K562 (cell line): Measurements from ENCODE around the gene CARD9. TPM values are rescaled to one million over a fixed set of nuclear protein-coding genes. Genes with fewer than 3 reads are reported as not detected.

ENCODE experiments used
- ATAC-seq: fragments of 200-7000 bp; cut with Tn5 transposase; 3 replicates; pipeline ENCODE4 v1.9.1; 2020; ENCODE audit warnings: moderate library complexity
- BruUV-seq: library from RNA; stranded (reverse); fragments of 400-500 nt; replicated peaks from 2 replicates; lab custom pipeline; 2021; lab: Mats Ljungman, UMichigan
- CTCF ChIA-PET: fragments of 300-600 bp; formaldehyde crosslinking; extraction: SDS; loops from one replicate; lab custom pipeline; 2021; ENCODE audit warnings: low intra/inter-chr PET ratio; lab: Yijun Ruan, JAX
- POLR2A ChIA-PET: fragments of 300-600, 350-650 bp; sonication (Branson Sonifier 250); formaldehyde crosslinking; extraction: SDS; loops from one replicate; lab custom pipeline; 2021; ENCODE audit warnings: antibody characterized with exemption, inconsistent platforms; lab: Yijun Ruan, JAX
- DNase-seq, 4 experiments: peaks; one replicate each; pipeline versions ENCODE4 v3.0.0 to v3.0.0-alpha.2; 2011 to 2018; ENCODE audit warnings: low spot score in 3 of 4, mixed read lengths in 3 of 4; ENCODE audit errors: extremely low read depth in 1 of 4
- FAIRE-seq: peaks from 2 replicates; lab custom pipeline; 2011; peaks lifted over from hg19 to GRCh38; lab: Jason Lieb, UNC
- H2AFZ ChIP-seq: 2 replicates; pipeline ENCODE4 v1.6.0; 2011; ENCODE audit warnings: low read depth, low read length, control low read depth, inconsistent platforms
- H3K27ac ChIP-seq: fragments of 200-600 bp; 3 replicates; pipeline ENCODE4 v1.8.0; 2011; ENCODE audit warnings: low read depth, mild to moderate bottlenecking, control low read depth, inconsistent platforms, low read length, moderate library complexity, mixed read lengths; ENCODE audit errors: extremely low read depth
- H3K27me3 ChIP-seq, 2 experiments: fragments of 300-600 bp in 1 of 2; 2 replicates in 1 of 2; 3 replicates in 1 of 2; pipeline versions ENCODE4 v1.6.0 to v1.8.0; 2011; ENCODE audit warnings: inconsistent platforms in 2 of 2, low read length in 2 of 2, mild to moderate bottlenecking in 1 of 2, mixed read lengths in 1 of 2, moderate library complexity in 1 of 2; ENCODE audit not compliant: control insufficient read depth in 2 of 2, insufficient read depth in 2 of 2
- H3K36me3 ChIP-seq: fragments of 300-600 bp; 3 replicates; pipeline ENCODE4 v1.8.0; 2011; ENCODE audit warnings: mild to moderate bottlenecking, low read length, inconsistent platforms; ENCODE audit not compliant: control insufficient read depth, insufficient read depth
- H3K4me1 ChIP-seq, 2 experiments: fragments of 200-600 bp in 1 of 2; replicated peaks in 1 of 2; 2 replicates in 1 of 2; 3 replicates in 1 of 2; pipeline versions ENCODE4 v1.5.1 to v1.8.0; 2011; ENCODE audit warnings: inconsistent platforms in 2 of 2, low read length in 2 of 2, mild to moderate bottlenecking in 1 of 2, mixed read lengths in 1 of 2, moderate library complexity in 1 of 2; ENCODE audit not compliant: control insufficient read depth in 2 of 2, insufficient read depth in 2 of 2
- H3K4me2 ChIP-seq: 2 replicates; pipeline ENCODE4 v1.6.1; 2011; ENCODE audit warnings: low read length, control low read depth, inconsistent platforms, mixed read lengths; ENCODE audit not compliant: insufficient read depth
- H3K4me3 ChIP-seq: fragments of 200-600 bp; sonication (generic), shearing (Covaris generic); 2 replicates; pipeline ENCODE4 v1.5.1; 2016; ENCODE audit warnings: control low read depth, inconsistent platforms
- H3K79me2 ChIP-seq: fragments of 200-600 bp; 3 replicates; pipeline ENCODE4 v1.8.0; 2011; ENCODE audit warnings: low read length, inconsistent platforms; ENCODE audit not compliant: control insufficient read depth, insufficient read depth
- H3K9ac ChIP-seq, 2 experiments: 2 replicates each; pipeline versions ENCODE4 v1.6.0 to v1.6.1; 2011; ENCODE audit warnings: low read depth in 2 of 2, low read length in 2 of 2, control low read depth in 1 of 2, inconsistent platforms in 1 of 2, mild to moderate bottlenecking in 1 of 2, mixed read lengths in 1 of 2; ENCODE audit not compliant: insufficient read depth in 1 of 2
- H3K9me1 ChIP-seq: one replicate; pipeline ENCODE4 v1.6.0; 2011; ENCODE audit warnings: inconsistent platforms, mild to moderate bottlenecking, low read length, moderate library complexity; ENCODE audit not compliant: control insufficient read depth, insufficient read depth
- H3K9me3 ChIP-seq: replicated peaks from 2 replicates; pipeline ENCODE4 v1.5.1; 2011; ENCODE audit warnings: low read depth, low read length, inconsistent platforms; ENCODE audit not compliant: control insufficient read depth, insufficient read depth
- H4K20me1 ChIP-seq: replicated peaks from 2 replicates; pipeline ENCODE4 v1.6.1; 2011; ENCODE audit warnings: low read length, inconsistent platforms, mixed read lengths; ENCODE audit not compliant: control insufficient read depth, insufficient read depth
- CHD4 ChIP-seq: fragments of 200-600 bp; sonication (generic); IDR thresholded peaks from 3 replicates; pipeline ENCODE4 v1.6.1; 2012; ENCODE audit warnings: low read depth, mild to moderate bottlenecking, mixed read lengths, low read length, inconsistent platforms; ENCODE audit not compliant: insufficient read depth, insufficient replicate concordance, poor library complexity, severe bottlenecking
- ELF1 ChIP-seq: fragments of 200-800 bp; sonication (Bioruptor generic); IDR thresholded peaks from 2 replicates; pipeline ENCODE4 v1.6.1; 2016; ENCODE audit warnings: missing genetic modification characterization, missing compliant biosample characterization
- ETS2 ChIP-seq: IDR thresholded peaks from 2 replicates; pipeline ENCODE4 v1.6.1; 2016; ENCODE audit warnings: borderline replicate concordance, missing genetic modification characterization, mild to moderate bottlenecking, moderate library complexity, missing compliant biosample characterization; ENCODE audit not compliant: poor library complexity, severe bottlenecking
- FOXK2 ChIP-seq, 2 experiments: fragments of 450-650 bp; IDR thresholded peaks in 1 of 2; conservative IDR thresholded peaks in 1 of 2; 2 replicates each; pipeline ENCODE4 v1.6.1; 2016; ENCODE audit warnings: low read depth in 2 of 2, mild to moderate bottlenecking in 1 of 2
- JUNB ChIP-seq: fragments of 450-650 bp; formaldehyde crosslinking; conservative IDR thresholded peaks from 2 replicates; pipeline ENCODE4 v1.4.0; 2020; ENCODE audit warnings: mild to moderate bottlenecking
- MXI1 ChIP-seq: IDR thresholded peaks from 2 replicates; pipeline ENCODE4 v1.6.1; 2011; ENCODE audit warnings: low read depth, mild to moderate bottlenecking, improper control_type of control experiment, low read length
- NFE2L1 ChIP-seq: fragments of 450-650 bp; IDR thresholded peaks from 2 replicates; pipeline ENCODE4 v1.6.1; 2016; ENCODE audit warnings: missing genetic modification characterization, low read depth, mild to moderate bottlenecking, missing compliant biosample characterization, moderate library complexity, borderline replicate concordance
- POLR2A ChIP-seq: fragments of 450-650 bp; conservative IDR thresholded peaks from 2 replicates; pipeline ENCODE4 v1.6.1; 2016
- POLR2AphosphoS5 ChIP-seq: IDR thresholded peaks from 2 replicates; pipeline ENCODE4 v1.6.1; 2011; ENCODE audit warnings: mild to moderate bottlenecking, low read depth, low read length, moderate library complexity; ENCODE audit not compliant: control insufficient read depth, insufficient read depth
- SUPT5H ChIP-seq: fragments of 450-650 bp; IDR thresholded peaks from 2 replicates; pipeline ENCODE4 v1.6.1; 2016
- TCF3 ChIP-seq: sonication (generic); formaldehyde crosslinking; IDR thresholded peaks from 2 replicates; pipeline ENCODE4 v1.4.0; 2020; ENCODE audit warnings: mild to moderate bottlenecking, missing genetic modification reagents
- ZSCAN29 ChIP-seq: fragments of 450-650 bp; IDR thresholded peaks from 2 replicates; pipeline ENCODE4 v1.6.1; 2017
- WGBS: fragments of 100-300 bp; shearing (Covaris generic); methylation state at CpG from one replicate; pipeline ENCODE4 v1.1.6; 2016; ENCODE audit warnings: low coverage, mixed read lengths; ENCODE audit not compliant: insufficient coverage; ENCODE audit errors: missing lambda C conversion rate; 5-methylcytosine and 5-hydroxymethylcytosine counted together
- in situ Hi-C: fragments of 300-500 bp; cut with MboI; formaldehyde crosslinking; loops from 4 replicates; pipeline ENCODE4 v1.15.0; 2018; ENCODE audit warnings: inconsistent platforms, mixed read lengths
- intact Hi-C: fragments of 100-400 bp; cut with micrococcal nuclease; formaldehyde crosslinking; loops from 2 replicates; pipeline ENCODE4 v1.14.2; 2022
- polyA plus RNA-seq, 8 experiments: library from polyadenylated mRNA; depleted of rRNA in 4 of 8; stranded (reverse) in 5 of 8; unstranded in 3 of 8; fragments of >200 nt; fragmentation: Nextera tagmentation in 2 of 8; fragmentation: Illumina TruSeq in 1 of 8; extraction: Ambion mirVana in 2 of 8; extraction: Trizol in 1 of 8; gene quantifications; 2 replicates each; pipeline versions ENCODE4 v1.2.1 to v1.2.3, GENCODE V29; 2011 to 2014; ENCODE audit warnings: inconsistent platforms in 1 of 8, missing spikeins in 1 of 8
- total RNA-seq, 7 experiments: library from RNA; depleted of rRNA in 6 of 7; stranded (reverse); fragments of >200 nt in 6 of 7; fragmentation: Illumina TruSeq in 2 of 7; extraction: Trizol in 2 of 7; gene quantifications; 2 replicates each; pipeline versions ENCODE4 v1.2.1 to v1.2.3, GENCODE V29; 2011 to 2021; ENCODE audit warnings: low replicate concordance in 1 of 7
- TF ChIP-seq, protein P1 (sequence below): fragments of 250-450 bp; sonication (Bioruptor Pico); IDR thresholded peaks from 2 replicates; pipeline ENCODE4 v1.9.0; 2021; ENCODE audit warnings: mild to moderate bottlenecking, inconsistent platforms

CARD9 gene
- total and polyA plus RNA-seq, 9 of the 15 experiments (the other 6 are each of a cell fraction or from before 2014, with no cell fraction given), result 1.7 to 53.0 (median 9.7) TPM

DNA sequence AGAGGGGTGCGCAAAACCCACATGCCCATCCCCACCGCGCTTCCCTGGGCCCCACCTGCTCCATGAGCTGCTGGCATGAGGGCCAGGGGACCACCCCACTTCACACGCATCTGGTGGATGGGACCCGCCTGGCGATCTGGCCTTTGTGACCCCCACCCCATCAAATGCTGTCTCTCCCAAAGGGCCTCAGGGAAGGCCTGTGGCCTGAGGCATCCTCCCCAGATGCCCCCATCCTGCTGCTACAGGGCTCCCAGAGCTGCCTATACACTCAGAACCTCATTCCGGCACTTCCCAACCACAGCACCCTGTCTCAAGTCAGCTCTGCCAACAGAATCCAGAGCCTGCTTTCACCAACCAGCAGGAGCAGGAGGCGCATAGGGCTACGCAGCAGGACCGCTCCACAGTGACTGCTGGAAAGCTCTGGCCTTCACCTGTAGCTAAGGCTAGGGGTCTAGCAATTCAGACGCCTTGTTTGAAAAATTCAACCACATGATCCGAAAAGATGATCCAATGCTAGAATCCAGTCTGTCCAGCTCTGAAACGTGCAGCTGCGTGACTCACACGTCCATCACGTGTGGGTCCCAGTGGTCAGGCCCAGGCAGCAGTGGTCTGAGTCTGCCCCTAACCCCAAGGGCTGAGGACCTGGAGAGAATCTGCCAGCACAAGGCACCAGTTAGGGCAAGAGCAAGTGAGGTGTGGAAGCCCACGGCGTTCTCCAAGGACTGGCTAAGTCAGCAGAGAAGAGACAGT is 27.9 kb upstream of the CARD9 start:
- 87% methylated on average over 18 of the region's 18 CpGs for WGBS

More for the DNA sequence above, 27.9 kb upstream of the CARD9 start:
- no peak overlapping the region for H3K4me2 ChIP-seq
- peaks cover 72% of the 10 kb centered on the region for H3K36me3 ChIP-seq
- TF ChIP-seq JUNB (CRISPR knock-in tag) (no peak), POLR2AphosphoS5 (0 out of 2 replicates have a peak, but pooled peaks have one; percentile 9), CHD4 (no peak), SUPT5H (0 out of 2 replicates have a peak, but pooled peaks have one; percentile 59), MXI1 (no peak), ETS2 (tag) (no peak), ELF1 (tag) (no peak), NFE2L1 (tag) (no peak), ZSCAN29 (no peak), FOXK2 (conservative IDR thresholded peaks at IDR 0.05 in 1 of 2, IDR thresholded peaks at IDR 0.05 in 1 of 2; ENCODE audit: low read depth in 2 of 2) (no peak), TCF3 (CRISPR knock-in tag) (no peak), POLR2A (peak; percentile 55)
- TF ChIP-seq, protein P1, sequence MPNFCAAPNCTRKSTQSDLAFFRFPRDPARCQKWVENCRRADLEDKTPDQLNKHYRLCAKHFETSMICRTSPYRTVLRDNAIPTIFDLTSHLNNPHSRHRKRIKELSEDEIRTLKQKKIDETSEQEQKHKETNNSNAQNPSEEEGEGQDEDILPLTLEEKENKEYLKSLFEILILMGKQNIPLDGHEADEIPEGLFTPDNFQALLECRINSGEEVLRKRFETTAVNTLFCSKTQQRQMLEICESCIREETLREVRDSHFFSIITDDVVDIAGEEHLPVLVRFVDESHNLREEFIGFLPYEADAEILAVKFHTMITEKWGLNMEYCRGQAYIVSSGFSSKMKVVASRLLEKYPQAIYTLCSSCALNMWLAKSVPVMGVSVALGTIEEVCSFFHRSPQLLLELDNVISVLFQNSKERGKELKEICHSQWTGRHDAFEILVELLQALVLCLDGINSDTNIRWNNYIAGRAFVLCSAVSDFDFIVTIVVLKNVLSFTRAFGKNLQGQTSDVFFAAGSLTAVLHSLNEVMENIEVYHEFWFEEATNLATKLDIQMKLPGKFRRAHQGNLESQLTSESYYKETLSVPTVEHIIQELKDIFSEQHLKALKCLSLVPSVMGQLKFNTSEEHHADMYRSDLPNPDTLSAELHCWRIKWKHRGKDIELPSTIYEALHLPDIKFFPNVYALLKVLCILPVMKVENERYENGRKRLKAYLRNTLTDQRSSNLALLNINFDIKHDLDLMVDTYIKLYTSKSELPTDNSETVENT, result no peak
- no peak overlapping the region for H2AFZ ChIP-seq
- ATAC-seq, result no peak
- H3K9me3 ChIP-seq, result no peaks in the 10 kb centered on the region
- no peak for FAIRE-seq
- CTCF ChIA-PET, result interaction anchor here (0.7 to 1.9 kb wide), 3 partner anchors 60 to 62 kb away, joined by 3 to 10 read pairs (median 3); no protein-coding TSS in a partner anchor
- H3K4me3 ChIP-seq, result no peak overlapping the region
- H3K4me1 ChIP-seq, result peaks cover 7 to 41% of the 10 kb centered on the region in 2 experiments; a peak in 4 of 5 replicates
- DNase-seq, result no peak
- no peaks in the 10 kb centered on the region for H3K27me3 ChIP-seq
- in situ Hi-C loops, result no loop called here
- H4K20me1 ChIP-seq, result no peaks in the 10 kb centered on the region; the same call in 1 of the 2 replicates
- intact Hi-C loops, result loop anchor here (2.0 kb wide), 1 partner anchor 63 kb away; no protein-coding TSS in a partner anchor
- no TSS peak for BruUV-seq
- H3K27ac ChIP-seq, result no peak overlapping the region
- POLR2A ChIA-PET, result interaction anchor here (0.6 to 1.6 kb wide), 10 partner anchors 8 to 484 kb away, joined by 3 to 8 read pairs (median 4); no protein-coding TSS in a partner anchor
- peak overlapping the region in 1 of 2 experiments; percentile 54; a peak in 2 of 4 replicates for H3K9ac ChIP-seq
- peaks cover 28% of the 10 kb centered on the region for H3K79me2 ChIP-seq
- no peaks in the 10 kb centered on the region for H3K9me1 ChIP-seq
